ENCODE data around the gene MFSD11. TPM values are rescaled to one million over a fixed set of nuclear protein-coding genes. Genes with fewer than 3 reads are reported as not detected.

Gene MFSD11
- total RNA-seq, 1 donor from 2014 or later = 25.2 TPM

Other genes starting within 250 kb of the MFSD11 start
- gene RHBDF2, start 236.7 kb upstream of the MFSD11 start, total RNA-seq = 11.7 and 17.3 TPM in 2 replicates
- gene CYGB, start 200.4 kb upstream of the MFSD11 start, total RNA-seq = 1.8 and 2.5 TPM in 2 replicates
- gene PRCD, start 198.1 kb upstream of the MFSD11 start, total RNA-seq = 0.39 and 0.89 TPM in 2 replicates
- gene ST6GALNAC2, start 152.3 kb upstream of the MFSD11 start, total RNA-seq = 0.13 and 0.25 TPM in 2 replicates
- gene ST6GALNAC1, start 94.4 kb upstream of the MFSD11 start, total RNA-seq = not detected in 2 replicates
- gene MXRA7, start 27.2 kb upstream of the MFSD11 start, total RNA-seq = 140 and 141 TPM in 2 replicates
- gene JMJD6, start 11.5 kb upstream of the MFSD11 start, total RNA-seq = 11.7 and 15.7 TPM in 2 replicates
- gene METTL23, start 11.3 kb upstream of the MFSD11 start, total RNA-seq = 17.5 and 22.1 TPM in 2 replicates
- 184 and 229 TPM in 2 replicates for gene SRSF2, start 788 bp upstream of the MFSD11 start, total RNA-seq
- gene MGAT5B, start 130.3 kb downstream of the MFSD11 start, total RNA-seq = 0.13 and 0.26 TPM in 2 replicates